Measurements from ENCODE around the gene CELF4.

Gene CELF4

DNA sequence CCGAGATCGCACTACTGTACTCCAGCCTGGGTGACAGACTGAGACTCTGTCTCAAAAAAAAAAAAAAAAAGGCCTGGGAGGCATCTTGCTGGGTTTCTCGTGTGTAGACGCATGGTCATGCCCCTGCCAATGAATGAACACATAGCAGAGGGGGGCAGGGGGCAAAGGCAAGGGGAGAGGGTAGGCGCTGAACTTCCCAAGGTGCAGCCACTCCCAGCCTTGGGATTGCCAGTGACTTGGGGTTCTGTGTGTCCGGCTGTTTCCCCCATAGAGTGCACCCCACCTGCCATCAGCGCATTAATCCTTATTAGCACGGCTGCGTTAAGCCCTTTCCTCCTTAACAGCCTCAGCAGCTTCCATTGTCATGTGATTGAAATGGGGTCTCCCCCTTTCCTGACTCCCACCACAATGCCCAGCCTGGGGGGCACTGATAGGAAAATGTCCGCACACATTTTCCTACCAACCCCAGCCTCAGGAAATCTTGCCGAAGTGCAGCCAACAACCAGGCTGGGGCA, 225.8 kb downstream of the CELF4 start:
- DNase-seq: no peak

DNA sequence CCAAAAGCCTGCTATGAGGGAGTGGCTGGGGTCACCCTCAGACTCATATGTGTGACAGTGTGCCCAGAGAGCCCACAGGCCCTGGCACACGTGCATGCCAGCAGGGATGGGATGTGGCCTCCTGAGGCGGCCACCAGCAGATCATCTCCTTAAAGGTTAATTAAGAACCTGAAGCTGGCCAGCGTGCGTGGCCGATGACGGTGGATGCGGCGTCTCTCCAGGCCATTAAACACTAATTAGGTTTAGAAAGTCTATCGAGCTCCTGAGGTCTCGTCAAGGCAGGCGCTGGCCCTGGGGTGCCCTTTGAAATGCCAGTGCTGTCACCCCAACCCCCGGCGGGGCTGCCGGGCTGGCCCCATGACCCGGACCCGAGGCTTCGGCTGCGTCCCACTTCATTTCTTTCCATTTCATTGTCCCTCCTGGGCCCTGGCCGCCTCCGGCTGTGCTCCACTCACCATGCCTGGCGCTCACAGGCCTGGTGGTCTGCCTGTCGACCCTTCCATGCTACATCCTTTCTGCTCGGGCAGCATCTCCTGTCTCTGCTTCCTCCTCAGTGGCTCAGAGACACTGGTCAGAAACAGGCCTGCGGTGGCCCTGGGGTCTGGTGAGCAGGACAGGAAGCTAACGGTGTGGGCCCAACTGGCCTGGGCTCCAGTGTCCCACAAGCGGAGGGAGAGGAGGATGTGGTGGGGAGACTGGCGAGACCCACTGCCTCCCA, 228.9 kb downstream of the CELF4 start:
- no peak for DNase-seq

DNA sequence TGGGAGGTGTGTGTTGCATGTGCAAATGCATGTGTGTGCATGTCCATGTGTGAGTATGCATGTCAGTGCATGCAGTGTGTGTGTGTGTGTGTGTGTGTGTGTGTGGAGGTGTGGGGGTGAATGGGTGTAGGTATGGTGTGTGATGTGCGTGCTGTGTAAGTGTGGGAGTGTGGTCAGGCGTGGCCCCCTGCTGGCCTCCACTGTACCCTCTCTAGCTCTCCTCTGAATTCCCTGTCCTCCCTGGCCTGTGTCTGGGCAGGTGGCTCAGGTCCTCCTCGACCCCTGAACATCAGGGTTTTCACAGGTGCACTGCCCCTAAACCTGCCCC, 230.2 kb downstream of the CELF4 start:
- no peak for DNase-seq

DNA sequence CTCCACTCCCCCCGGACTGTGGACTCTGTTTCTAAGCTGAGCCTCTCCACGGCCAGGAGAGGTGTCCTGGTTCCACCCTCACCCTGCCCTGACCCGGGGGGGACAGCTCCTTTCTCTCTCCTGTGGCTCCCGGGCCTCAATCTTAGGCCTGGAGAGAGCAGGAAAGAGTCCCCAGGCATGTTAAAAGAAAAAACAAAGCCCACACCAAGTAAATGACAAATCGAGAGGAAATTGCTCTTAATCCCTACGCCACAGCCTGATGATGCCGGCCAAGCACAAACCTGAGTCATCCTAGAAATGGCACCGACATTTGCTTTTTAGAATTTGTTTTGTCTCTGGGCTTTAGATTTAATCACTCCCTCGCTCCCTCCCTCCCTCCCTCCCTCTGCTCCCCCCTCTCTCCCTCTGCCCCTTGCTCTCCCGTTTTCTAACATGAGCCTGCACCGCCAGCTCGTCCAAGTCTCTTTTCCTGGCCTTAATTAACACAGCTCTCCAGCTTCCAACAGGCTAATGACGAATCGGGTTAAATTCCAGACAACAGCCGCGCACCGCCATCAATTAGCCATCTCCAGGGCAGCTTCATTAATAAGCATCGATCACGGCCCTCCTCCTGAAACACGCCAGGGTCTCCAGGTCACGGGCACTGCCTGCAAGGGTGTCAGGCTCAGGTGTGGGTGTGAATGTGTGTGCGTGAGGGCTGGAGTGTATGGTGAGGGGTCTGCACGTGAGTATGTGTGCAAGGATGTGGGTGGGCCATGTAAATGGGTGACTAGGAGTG, 230.8 kb downstream of the CELF4 start:
- DNase-seq: no peak

DNA sequence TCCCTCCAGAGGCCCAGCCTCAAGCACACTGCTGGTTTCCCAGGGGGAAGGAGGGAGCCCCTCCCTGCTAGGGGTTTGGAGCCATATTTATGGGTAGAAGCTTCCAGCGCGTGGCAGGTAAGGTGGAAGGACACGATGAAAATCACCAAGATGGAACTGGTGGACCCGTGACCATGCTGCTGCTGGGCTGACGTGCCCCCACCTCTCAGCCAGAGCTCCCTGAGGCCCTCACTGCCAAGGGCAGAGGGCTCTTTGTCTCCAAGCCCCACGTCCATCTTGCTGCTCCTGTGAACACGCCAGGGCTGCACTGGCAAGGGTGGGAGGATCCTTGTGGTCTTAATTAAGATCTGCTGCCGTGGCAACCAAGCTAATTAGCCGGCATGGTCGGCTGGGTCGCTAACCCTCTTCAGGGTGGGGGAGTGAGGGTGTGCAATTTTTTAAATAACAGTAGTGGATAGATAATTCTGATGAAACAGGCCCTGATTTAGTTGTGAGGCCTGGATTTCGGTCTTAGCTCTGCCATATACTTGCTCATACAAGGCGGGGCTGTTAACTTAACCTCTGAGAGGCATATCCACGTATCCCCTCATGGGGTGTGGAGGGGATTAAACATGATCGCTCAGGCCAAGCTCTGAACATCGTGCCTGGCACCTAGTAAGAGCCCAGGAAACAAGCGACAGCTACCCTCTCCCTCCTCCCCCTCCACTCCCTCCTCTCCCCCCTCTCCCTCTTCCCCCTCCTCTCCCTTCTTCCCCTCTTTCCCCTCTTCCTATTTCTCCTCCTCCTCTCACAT, 232.8 kb downstream of the CELF4 start:
- no peak for DNase-seq

DNA sequence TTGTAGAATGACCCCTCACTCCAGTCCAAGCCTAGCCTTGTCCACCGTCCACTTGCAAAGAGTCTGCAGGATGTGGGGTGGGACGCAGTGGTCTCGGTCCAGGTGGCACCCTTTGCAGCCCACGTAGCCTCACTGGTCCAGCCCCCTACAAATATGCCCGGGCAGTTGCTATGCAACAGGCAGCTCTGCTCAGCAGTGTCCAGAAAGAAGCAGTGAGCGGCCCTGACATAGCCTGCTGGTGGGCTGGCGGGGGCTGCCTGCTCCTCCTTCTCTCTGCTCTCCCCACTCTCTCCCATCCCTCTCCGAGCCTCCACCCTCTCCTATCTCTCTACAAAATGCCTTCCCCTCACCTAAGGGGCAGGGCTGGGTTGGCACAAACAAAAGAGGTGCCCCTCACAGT, 233.4 kb downstream of the CELF4 start:
- no peak for DNase-seq

DNA sequence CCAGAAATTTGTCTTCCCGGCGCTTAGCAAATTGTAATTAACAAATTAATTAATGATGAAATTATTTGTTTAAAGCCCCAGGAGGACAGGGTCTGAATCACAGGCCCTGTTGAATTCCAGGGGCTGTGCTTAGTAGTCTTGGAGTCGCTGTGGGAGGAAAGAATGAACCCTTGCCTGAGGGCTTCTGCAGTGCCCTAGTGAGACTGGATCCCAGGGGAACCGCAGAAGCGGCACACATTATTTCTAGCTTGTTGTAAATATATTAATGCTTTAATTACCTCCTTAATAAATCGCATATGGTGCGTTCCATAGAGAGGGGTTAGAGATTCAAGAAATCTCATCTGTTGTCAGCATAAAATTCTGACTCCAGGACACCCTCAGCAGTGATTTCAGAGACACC, 235.4 kb downstream of the CELF4 start:
- DNase-seq: no peak

DNA sequence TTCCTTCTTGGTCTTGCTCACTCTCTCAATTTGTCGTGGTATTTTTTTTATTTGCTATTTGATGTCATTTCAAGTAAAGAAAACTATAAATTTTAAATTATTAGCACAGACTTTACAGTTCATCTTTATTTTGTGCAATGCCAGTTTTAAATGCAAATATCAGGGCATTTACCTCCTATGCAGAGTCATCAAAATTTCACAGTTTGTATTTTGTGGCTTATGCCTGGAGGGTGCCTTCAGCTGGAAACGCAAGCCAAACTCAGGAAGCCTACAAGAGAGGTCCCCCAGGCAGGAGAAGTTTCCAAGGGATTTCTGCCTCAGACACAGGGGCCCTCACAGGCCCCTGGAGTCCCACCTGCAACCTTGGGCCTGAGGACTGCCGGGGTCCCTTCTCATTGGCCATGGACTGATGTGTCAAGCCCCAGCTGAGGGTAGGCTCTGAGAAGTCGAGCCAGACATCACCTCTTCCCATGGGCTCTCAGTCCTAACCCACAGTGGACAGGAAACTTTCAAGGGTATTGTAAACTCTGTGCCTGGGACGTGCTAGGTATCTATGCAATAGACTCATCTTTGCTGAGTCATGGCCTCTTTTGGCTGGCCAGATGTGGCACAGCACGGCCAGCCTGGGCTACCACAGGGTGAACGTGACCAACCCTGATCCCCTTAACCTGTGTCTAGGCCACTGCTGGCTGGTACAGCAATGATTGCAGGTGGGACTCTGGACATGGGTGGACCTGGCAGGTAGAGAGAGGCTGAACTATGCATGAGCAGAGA, 236.5 kb downstream of the CELF4 start:
- DNase-seq: no peak

DNA sequence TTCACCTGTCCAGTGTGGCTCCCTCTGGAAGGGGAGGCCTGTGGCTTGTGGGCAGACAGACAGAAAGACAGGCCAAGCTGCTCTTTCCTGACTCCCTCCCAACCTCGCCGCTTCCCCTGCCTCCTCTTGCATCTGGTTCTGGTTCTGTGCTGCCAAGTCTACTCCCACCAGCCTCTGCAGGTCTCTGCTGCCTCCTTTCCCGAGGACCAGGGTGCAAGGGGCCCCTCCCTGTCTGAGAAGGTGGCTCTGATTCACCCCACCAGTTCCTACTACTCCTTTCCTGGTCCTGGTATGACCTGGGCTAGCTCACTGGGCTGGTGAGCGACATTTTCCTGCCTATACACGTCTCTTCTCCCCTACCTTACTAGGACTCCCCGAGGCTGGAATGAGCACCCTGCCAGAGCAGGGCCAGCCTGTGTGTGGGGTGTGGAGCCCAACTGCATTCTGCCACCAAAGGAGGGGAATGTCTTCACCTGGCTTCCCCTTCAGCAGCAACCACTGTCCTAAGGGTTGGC, 238.5 kb downstream of the CELF4 start:
- no peak for DNase-seq

DNA sequence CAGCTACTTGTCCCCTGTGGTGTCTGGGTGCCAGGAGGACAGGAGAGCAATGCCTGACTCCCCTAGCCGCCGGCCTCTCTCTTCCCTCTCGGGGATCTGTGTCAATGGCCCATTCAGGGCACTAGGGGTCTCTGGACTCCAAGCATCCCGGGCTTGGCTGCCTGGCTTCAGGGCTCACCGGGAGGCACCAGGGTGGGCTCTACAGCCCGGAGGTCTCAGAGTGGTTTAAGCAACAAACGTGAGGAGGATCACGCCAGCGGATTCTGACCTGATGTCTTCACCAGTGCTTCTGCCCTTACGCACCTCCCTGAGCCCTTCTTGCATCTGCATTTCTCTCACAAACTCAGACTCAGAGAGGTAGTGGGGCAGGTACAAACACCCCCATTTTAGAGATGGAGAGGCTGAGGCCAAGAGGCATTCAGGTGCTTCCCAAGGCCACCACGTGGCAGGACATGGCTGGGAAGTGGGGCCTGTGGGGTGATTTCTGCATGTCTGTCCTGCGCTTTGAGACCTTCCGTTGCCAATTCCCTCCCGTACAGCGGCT, 243.0 kb downstream of the CELF4 start:
- no peak for DNase-seq

DNA sequence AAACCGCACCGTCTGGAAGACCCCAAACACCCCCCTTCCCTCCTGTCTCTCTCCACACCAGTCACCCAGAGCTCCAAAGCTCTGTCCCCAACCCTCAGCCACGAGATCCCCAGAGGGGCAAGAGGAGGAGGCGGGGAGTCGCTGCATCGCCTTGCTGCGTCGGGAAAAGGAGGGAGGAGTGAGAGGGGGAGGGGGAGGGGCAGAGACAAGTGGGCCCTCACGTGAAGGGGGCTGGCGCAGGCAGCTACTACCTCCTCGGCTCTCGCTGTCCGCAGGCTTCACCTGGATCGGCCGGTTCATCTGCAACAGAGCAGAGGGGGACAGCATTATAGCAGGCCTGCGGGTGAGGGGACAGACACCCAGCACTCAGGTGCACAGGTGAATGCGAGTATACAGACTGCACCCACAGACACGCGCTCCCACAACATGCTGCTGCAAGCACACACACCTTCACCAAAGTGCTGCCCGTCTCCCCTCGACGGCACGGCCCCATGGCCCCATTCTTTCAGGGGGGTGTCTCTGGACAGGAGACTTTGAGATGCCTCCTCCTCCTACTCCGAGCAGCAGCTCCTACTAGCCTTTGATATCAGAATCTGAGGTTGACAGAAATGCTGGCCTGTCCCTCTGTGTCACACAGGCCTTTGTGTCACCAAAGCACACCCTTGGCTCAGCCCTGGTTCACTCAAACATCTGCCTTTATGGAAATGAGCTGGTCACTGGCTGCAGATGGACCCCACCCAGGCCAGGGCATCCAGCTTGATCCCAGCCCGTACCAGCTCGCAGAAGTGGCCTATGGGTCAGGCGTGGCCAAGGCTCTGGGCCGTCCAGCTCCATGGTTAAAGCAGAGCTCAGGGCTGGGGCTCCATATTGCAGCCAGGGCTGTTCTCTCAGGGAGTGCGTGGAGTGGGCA, 243.8 kb downstream of the CELF4 start:
- DNase-seq: no peak

DNA sequence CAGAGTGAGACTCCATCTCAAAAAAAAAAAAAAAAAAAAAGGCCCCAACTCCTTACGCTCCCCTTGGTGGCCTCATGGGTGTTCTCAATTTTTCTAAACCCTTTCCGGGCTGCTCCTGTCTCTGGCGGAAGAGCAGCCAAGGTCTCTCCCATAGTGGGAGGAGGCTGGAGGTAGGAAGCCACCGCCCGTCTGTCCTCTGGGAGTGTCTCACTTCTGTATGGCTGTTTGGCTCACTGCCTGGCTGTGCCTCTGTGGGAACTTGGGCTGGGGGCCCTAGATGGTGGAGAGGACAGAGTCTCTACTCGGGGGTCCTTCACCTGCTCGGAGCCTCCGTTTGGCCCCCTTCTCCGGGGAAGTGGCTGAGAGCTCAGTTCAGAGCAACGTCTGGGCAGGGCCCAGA, 245.3 kb downstream of the CELF4 start:
- DNase-seq: no peak

DNA sequence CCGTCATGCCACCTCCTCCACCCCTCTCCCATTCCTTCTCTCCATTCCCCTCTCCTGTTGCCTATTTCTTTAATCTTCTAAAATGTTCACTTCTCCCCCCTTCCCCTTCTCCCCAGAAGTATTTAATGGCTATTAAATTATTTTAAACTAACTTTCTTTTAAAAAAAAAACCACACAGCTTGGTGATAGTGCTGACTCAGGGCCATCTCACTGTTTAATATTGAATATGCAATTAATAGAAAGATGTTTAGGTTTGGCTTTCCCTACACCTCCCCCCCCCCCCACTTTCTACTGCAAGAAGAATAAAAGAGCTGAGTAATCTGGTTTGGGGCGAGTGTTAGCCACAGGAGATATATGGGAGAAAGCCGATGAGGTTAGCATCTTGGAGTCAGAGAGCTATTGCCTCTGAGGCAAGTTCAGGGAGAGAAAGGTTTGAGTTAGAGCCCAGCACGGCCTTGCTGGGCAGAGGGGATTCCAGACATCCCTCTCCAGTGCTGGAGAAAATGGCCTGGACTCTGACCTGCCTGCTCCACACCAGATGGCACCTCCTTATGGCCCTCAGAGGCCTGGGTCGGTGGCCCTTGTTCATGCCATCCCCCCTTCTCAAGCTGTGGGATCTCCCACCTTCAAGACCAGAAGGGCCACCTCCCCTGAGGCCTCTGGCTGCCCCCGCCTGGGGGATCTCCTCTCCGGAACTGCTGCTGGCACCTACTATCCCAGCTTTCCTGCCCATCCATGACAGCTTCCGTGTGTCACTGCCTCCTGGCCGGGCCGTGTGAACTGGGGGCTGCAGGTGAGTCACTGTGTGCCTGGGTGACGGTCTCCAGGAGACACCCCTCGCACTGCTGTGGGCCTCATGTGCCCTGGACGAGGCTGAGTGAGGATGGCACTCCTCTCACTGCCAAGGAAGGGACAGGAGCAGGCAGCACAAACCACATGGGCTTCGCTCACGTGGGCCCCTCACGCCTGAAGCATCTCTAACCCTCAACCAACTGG, 246.9 kb downstream of the CELF4 start:
- no peak for DNase-seq

DNA sequence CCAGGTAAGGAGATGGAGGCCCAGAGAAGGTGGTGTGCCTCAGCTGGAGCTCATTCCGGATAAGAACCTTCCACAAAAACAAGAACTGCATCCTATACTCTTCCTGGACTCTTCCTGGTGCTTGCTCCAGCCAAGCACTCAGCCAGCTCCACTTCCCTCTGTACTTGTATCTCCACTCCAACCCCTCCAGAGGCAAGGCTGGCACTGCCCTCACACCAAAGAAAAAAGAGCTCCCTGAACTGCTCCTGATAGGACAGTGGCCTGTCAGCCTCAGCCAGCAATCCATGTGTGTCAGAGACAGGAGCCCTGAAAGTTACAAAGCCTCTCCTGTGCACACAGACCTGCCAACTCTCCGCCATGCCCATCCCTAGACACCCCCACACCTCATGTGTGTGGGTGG, 248.1 kb downstream of the CELF4 start:
- no peak for DNase-seq

DNA sequence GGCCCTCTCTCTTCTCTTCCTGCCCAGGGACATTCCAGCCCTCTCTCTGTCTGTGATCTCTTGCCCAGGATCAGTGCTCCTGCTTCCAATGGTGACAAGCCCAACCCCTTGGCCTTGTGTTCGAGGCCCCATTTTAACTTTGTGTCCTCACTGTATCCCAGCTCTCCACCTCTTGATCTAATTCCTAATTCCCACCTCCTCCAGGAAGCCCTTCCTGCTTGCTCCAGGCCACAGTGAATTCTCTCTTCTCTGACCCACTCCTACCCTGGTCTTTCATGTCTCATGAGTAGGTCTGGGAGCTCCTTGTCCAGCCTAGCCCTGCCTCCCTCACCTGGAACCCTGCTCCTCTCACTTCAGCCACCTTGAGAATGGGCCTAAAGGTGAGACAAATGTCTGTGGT, 249.1 kb downstream of the CELF4 start:
- no peak for DNase-seq

DNA sequence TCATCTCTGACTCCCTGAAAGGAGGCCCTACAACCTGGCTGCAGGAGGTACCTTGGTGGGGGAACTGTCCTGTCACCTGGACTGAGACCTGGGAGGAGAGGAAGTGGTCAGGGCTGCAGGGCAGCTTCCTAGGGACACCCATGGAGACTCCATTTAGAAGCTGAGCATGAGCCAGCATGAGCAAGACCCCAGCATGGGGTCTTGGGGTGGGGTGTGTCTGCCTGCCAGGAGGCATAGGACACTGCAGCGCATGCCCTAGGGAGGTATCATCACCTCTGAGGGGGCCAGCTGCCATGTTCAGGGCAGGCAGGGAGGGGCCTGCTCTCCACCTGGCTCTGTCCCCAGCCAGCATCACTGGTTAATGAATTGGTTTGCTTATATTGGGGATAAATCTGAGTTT, 249.7 kb downstream of the CELF4 start:
- no peak for DNase-seq

DNA sequence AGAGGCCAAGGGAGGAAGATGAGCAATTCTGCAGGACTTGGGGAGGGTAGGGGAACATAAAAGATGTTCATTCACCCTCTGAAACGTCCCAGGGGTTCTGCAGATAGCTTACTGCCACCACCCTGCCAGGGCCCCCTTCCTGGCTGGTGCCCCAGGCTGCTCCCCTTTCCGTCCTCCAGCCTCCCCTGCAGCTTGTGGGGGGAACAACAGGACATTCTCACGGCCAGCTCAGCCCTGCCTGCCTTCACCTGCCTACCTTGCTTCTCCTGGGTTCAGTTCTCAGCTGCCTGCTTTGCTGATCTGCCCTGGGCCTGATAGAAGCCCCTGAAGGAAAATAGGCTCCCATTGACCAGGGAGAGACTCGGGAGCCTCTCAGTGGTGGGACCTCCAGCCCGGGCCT, 251.1 kb downstream of the CELF4 start:
- no peak for DNase-seq

DNA sequence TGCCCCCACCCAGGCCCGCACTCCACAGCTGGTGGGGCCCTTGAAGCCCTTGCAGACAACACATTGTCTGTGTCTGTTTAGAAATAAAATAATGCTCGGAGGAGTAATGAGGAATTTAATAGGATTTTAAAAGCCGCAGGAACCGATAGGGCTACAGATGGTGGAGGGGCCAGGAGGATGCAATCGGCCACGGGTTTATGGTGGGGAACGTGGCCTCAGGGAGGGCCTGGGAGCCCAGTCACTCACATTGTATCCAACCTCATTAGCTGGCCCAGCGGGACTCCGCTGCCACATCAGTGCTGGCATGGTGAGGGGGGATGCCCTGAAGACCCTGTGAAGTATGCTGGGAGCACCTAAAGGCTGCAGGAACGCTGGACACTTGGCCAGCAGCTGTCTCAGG, 252.0 kb downstream of the CELF4 start:
- no peak for DNase-seq

DNA sequence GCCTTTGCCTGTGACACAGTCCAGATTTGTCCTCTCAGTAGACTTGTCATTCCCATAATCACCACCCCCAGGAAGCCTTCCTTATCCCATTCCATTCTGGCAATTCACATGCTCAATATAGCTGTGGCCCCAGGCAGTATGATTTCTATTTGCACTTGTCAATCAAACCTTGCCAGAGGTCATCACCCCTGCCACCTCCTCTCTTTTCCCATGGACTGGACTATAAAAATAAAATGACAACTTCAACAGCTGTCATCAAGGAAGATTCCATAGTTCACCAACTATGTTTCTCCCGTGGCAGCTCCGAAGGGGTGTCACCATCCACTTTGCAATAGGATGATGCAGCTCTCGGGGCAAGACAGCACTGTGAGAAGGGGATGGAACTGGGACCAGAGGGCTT, 255.7 kb downstream of the CELF4 start:
- no peak for DNase-seq

DNA sequence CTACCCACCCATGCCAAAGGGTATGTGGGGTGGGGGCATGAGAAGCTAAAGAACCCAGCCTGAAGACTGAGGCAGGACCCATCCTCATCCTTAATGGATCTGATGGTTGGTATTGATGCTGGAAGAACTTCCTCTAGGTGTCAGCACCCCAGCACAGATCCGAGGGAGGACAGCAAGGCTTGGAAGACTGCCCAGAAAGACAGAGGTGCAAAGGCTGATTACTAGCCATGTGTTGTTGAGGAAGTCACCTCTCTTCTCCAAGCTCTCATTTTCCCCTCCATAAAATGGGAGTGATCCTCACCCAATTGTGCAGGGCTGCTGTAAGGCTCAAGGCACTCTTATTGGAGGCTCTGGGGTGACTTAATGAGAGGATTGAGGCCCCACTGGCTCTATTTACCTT, 256.5 kb downstream of the CELF4 start:
- no peak for DNase-seq
